ENCODE results near the gene P2RY10.

The P2RY10 gene

DNA sequence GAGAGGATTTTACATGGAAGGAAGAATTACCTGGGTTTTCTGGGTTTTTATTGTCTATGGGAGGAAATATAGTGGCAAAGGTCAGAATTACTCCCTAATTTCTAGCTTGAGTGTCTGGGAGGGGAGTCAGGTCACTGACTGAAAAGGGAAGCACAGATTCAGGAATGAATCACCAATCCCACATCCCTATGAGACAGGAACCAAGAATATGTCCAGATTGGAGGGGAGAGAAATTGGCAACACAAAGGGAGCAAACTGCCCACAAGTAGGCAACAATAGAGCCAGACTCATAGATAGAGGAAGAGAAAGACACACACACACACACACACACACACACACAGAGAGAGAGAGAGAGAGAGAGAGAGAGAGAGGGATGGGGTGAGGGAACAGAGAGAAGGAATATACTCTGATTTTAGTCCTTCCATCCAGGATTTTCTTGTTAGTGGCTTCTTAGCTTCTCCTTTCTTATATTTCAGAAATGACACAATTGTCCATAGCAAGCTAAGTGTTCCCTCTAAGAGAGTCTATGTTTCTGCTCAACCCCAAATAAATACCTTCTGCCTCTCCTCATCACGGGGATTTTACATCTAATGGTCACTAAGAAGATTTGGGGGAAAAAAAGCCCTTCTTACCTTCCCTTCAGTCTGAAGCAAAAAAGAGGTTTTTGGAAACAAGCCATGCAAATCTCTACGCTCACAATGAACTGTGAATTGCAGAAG is 12.0 kb downstream of the P2RY10 start:
- Histone ChIP-seq H2BK120ac (ENCODE audit: low read depth, low read length) (no peak overlapping the region), H2AFZ (ENCODE audit: low read depth, low read length) (no peak overlapping the region)
- no peak for DNase-seq

DNA sequence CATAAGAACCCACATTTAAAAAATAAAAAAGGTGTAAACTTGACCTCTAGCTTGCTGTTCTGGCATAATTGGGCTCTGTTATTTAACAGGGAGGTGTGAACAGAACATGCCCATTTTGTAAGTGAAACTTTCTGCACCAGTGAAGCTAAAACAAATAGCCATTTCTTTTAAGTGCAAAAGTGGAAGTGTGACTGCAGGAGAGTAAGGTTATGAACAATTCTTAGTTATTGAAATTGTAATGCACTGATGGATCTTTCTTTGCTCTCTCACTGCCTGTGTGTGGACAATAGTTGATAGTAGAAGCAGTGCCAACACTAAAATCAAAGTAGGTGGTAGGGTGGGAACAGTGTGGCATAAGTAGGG is 12.6 kb downstream of the P2RY10 start:
- Histone ChIP-seq H4K91ac (ENCODE audit: low read length) (no peak overlapping the region), H3K36me3 (ENCODE audit: control insufficient read depth in 1 of 2, insufficient read depth in 2 of 2, low read depth in 1 of 2, low read length in 2 of 2) (no peaks in the 10 kb centered on the region), H3K4me2 (ENCODE audit: low read length, poor library complexity, severe bottlenecking) (no peak overlapping the region), H2AK5ac (ENCODE audit: low read length, severe bottlenecking) (no peak overlapping the region), H2BK12ac (ENCODE audit: low read length in 2 of 2) (no peak overlapping the region), H3K14ac (ENCODE audit: low read length in 2 of 2) (no peak overlapping the region), H2BK15ac (ENCODE audit: low read depth, poor library complexity, severe bottlenecking) (no peak overlapping the region), H3K9ac (ENCODE audit: low read length) (no peak overlapping the region), H3K27ac (ENCODE audit: low read length, poor library complexity, severe bottlenecking) (no peak overlapping the region), H3K4me1 (ENCODE audit: control insufficient read depth, insufficient read depth, low read depth, low read length) (no peaks in the 10 kb centered on the region), H3K4me3 (ENCODE audit: insufficient read depth in 1 of 2, low read depth in 1 of 2, low read length in 2 of 2) (no peak overlapping the region), H2BK120ac (ENCODE audit: low read depth, low read length) (no peak overlapping the region), H3K79me1 (replicated peaks; ENCODE audit: low read length, poor library complexity, severe bottlenecking) (no peaks in the 10 kb centered on the region), H3K27me3 (ENCODE audit: control insufficient read depth in 1 of 2, insufficient read depth in 1 of 2, low read length in 2 of 2) (no peaks in the 10 kb centered on the region), H3K9me3 (ENCODE audit: control insufficient read depth, low read length) (no peaks in the 10 kb centered on the region), H3K18ac (ENCODE audit: low read depth in 1 of 2, low read length in 2 of 2) (no peak overlapping the region), H3K23ac (ENCODE audit: low read length in 2 of 2) (no peak overlapping the region), H4K8ac (ENCODE audit: low read length) (no peak overlapping the region), H2AFZ (ENCODE audit: low read depth, low read length) (no peak overlapping the region), H2BK5ac (ENCODE audit: low read depth, low read length, poor library complexity, severe bottlenecking) (no peak overlapping the region), H3K4ac (ENCODE audit: low read depth in 1 of 2, low read length in 2 of 2) (no peak overlapping the region)
- no peak for DNase-seq

More for the DNA sequence above, 12.0 kb downstream of the P2RY10 start:
- WGBS: 29% methylated on average over 1 of the region's 2 CpGs
- no peak overlapping the region for H2AK5ac ChIP-seq (ENCODE audit: low read length, severe bottlenecking)
- H4K8ac ChIP-seq (ENCODE audit: low read length): no peak overlapping the region
- no peak overlapping the region for H2BK15ac ChIP-seq (ENCODE audit: low read depth, poor library complexity, severe bottlenecking)
- H3K9me3 ChIP-seq (ENCODE audit: control insufficient read depth, low read length): no peaks in the 10 kb centered on the region
- H3K23ac ChIP-seq (ENCODE audit: low read length in 2 of 2): no peak overlapping the region
- no peak overlapping the region for H3K4me2 ChIP-seq (ENCODE audit: low read length, poor library complexity, severe bottlenecking)
- H3K79me1 ChIP-seq (replicated peaks; ENCODE audit: low read length, poor library complexity, severe bottlenecking): no peaks in the 10 kb centered on the region
- H3K18ac ChIP-seq (ENCODE audit: low read depth in 1 of 2, low read length in 2 of 2): no peak overlapping the region
- H3K27me3 ChIP-seq (ENCODE audit: control insufficient read depth in 1 of 2, insufficient read depth in 1 of 2, low read length in 2 of 2): no peaks in the 10 kb centered on the region
- H4K91ac ChIP-seq (ENCODE audit: low read length): no peak overlapping the region
- no peak overlapping the region for H3K14ac ChIP-seq (ENCODE audit: low read length in 2 of 2)
- no peak overlapping the region for H2BK5ac ChIP-seq (ENCODE audit: low read depth, low read length, poor library complexity, severe bottlenecking)
- H3K9ac ChIP-seq (ENCODE audit: low read length): no peak overlapping the region
- no peak overlapping the region for H2BK12ac ChIP-seq (ENCODE audit: low read length in 2 of 2)
- H3K36me3 ChIP-seq (ENCODE audit: control insufficient read depth in 1 of 2, insufficient read depth in 2 of 2, low read depth in 1 of 2, low read length in 2 of 2): no peaks in the 10 kb centered on the region
- no peak overlapping the region for H3K27ac ChIP-seq (ENCODE audit: low read length, poor library complexity, severe bottlenecking)
- no peak overlapping the region for H3K4ac ChIP-seq (ENCODE audit: low read depth in 1 of 2, low read length in 2 of 2)
- no peaks in the 10 kb centered on the region for H3K4me1 ChIP-seq (ENCODE audit: control insufficient read depth, insufficient read depth, low read depth, low read length)
- no peak overlapping the region for H3K4me3 ChIP-seq (ENCODE audit: insufficient read depth in 1 of 2, low read depth in 1 of 2, low read length in 2 of 2)

DNA sequence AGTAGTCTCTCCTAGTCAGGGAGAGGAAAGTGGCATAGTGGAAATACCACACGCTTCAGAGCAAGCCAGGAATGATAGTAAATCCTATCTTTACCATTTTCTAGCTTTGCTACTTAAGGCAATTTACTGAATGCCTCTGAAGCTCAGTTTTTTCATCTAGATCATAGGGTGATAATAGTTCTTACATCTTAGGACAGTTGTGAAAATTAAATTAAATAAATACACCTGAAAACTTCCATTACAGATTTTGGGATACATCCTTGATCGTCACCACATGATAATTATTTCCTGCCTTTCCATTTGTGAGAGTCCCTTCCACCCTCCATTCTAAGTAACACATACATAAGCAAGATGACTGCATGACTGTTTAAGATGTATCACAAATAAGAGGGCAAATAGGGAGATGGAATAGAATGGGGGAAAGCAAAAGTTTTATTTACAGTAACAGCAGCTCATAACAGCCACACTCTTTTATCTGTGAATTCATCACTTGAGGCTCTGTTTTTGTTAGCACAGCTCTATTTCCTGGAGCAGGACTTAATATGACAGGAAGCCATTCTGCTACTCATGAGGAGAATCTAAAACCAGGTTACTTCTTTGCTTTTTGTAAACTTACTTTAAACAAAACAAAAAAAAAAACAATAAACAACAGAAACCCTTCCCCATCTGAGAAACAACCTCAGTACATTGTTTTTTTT is 13.4 kb downstream of the P2RY10 start:
- no peak overlapping the region for H4K8ac ChIP-seq (ENCODE audit: low read length)
- H3K4ac ChIP-seq (ENCODE audit: low read depth in 1 of 2, low read length in 2 of 2): no peak overlapping the region
- no peaks in the 10 kb centered on the region for H3K79me1 ChIP-seq (replicated peaks; ENCODE audit: low read length, poor library complexity, severe bottlenecking)
- H2BK15ac ChIP-seq (ENCODE audit: low read depth, poor library complexity, severe bottlenecking): no peak overlapping the region
- no peaks in the 10 kb centered on the region for H3K36me3 ChIP-seq (ENCODE audit: control insufficient read depth in 1 of 2, insufficient read depth in 2 of 2, low read depth in 1 of 2, low read length in 2 of 2)
- no peaks in the 10 kb centered on the region for H3K4me1 ChIP-seq (ENCODE audit: control insufficient read depth, insufficient read depth, low read depth, low read length)
- H2BK5ac ChIP-seq (ENCODE audit: low read depth, low read length, poor library complexity, severe bottlenecking): no peak overlapping the region
- no CpG with 5 or more reads among the region's 2 CpGs for WGBS
- no peaks in the 10 kb centered on the region for H3K9me3 ChIP-seq (ENCODE audit: control insufficient read depth, low read length)
- no peak overlapping the region for H2BK12ac ChIP-seq (ENCODE audit: low read length in 2 of 2)
- H3K18ac ChIP-seq (ENCODE audit: low read depth in 1 of 2, low read length in 2 of 2): no peak overlapping the region
- H3K27ac ChIP-seq (ENCODE audit: low read length, poor library complexity, severe bottlenecking): no peak overlapping the region
- no peak for DNase-seq
- H2AFZ ChIP-seq (ENCODE audit: low read depth, low read length): no peak overlapping the region
- H3K23ac ChIP-seq (ENCODE audit: low read length in 2 of 2): no peak overlapping the region
- H4K91ac ChIP-seq (ENCODE audit: low read length): no peak overlapping the region
- no peak overlapping the region for H3K4me3 ChIP-seq (ENCODE audit: insufficient read depth in 1 of 2, low read depth in 1 of 2, low read length in 2 of 2)
- H3K4me2 ChIP-seq (ENCODE audit: low read length, poor library complexity, severe bottlenecking): no peak overlapping the region
- no peak overlapping the region for H3K9ac ChIP-seq (ENCODE audit: low read length)
- no peak overlapping the region for H2BK120ac ChIP-seq (ENCODE audit: low read depth, low read length)
- no peak overlapping the region for H3K14ac ChIP-seq (ENCODE audit: low read length in 2 of 2)
- H2AK5ac ChIP-seq (ENCODE audit: low read length, severe bottlenecking): no peak overlapping the region
- H3K27me3 ChIP-seq (ENCODE audit: control insufficient read depth in 1 of 2, insufficient read depth in 1 of 2, low read length in 2 of 2): no peaks in the 10 kb centered on the region

DNA sequence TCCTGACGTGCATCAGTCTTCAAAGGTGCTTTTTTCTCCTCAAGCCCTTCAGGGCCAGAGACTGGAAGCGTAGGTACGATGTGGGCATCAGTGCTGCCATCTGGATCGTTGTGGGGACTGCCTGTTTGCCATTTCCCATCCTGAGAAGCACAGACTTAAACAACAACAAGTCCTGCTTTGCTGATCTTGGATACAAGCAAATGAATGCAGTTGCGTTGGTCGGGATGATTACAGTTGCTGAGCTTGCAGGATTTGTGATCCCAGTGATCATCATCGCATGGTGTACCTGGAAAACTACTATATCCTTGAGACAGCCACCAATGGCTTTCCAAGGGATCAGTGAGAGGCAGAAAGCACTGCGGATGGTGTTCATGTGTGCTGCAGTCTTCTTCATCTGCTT is 15.7 kb downstream of the P2RY10 start:
- no peak for DNase-seq
- no peak overlapping the region for H2AFZ ChIP-seq (ENCODE audit: low read depth, low read length)
- no peak overlapping the region for H3K9ac ChIP-seq (ENCODE audit: low read length)
- no peak overlapping the region for H2BK120ac ChIP-seq (ENCODE audit: low read depth, low read length)
- no peak overlapping the region for H3K4me2 ChIP-seq (ENCODE audit: low read length, poor library complexity, severe bottlenecking)
- H2AK5ac ChIP-seq (ENCODE audit: low read length, severe bottlenecking): no peak overlapping the region
- no peak overlapping the region for H3K4ac ChIP-seq (ENCODE audit: low read depth in 1 of 2, low read length in 2 of 2)
- no peak overlapping the region for H3K23ac ChIP-seq (ENCODE audit: low read length in 2 of 2)
- no peaks in the 10 kb centered on the region for H3K4me1 ChIP-seq (ENCODE audit: control insufficient read depth, insufficient read depth, low read depth, low read length)
- H3K36me3 ChIP-seq (ENCODE audit: control insufficient read depth in 1 of 2, insufficient read depth in 2 of 2, low read depth in 1 of 2, low read length in 2 of 2): no peaks in the 10 kb centered on the region
- H3K4me3 ChIP-seq (ENCODE audit: insufficient read depth in 1 of 2, low read depth in 1 of 2, low read length in 2 of 2): no peak overlapping the region
- H2BK12ac ChIP-seq (ENCODE audit: low read length in 2 of 2): no peak overlapping the region
- no peaks in the 10 kb centered on the region for H3K79me1 ChIP-seq (replicated peaks; ENCODE audit: low read length, poor library complexity, severe bottlenecking)
- no peaks in the 10 kb centered on the region for H3K27me3 ChIP-seq (ENCODE audit: control insufficient read depth in 1 of 2, insufficient read depth in 1 of 2, low read length in 2 of 2)
- 87% methylated on average over 7 of the region's 8 CpGs for WGBS
- no peak overlapping the region for H3K18ac ChIP-seq (ENCODE audit: low read depth in 1 of 2, low read length in 2 of 2)
- no peak overlapping the region for H3K14ac ChIP-seq (ENCODE audit: low read length in 2 of 2)
- H2BK5ac ChIP-seq (ENCODE audit: low read depth, low read length, poor library complexity, severe bottlenecking): no peak overlapping the region
- H3K27ac ChIP-seq (ENCODE audit: low read length, poor library complexity, severe bottlenecking): no peak overlapping the region
- no peak overlapping the region for H2BK15ac ChIP-seq (ENCODE audit: low read depth, poor library complexity, severe bottlenecking)
- H4K8ac ChIP-seq (ENCODE audit: low read length): no peak overlapping the region
- no peak overlapping the region for H4K91ac ChIP-seq (ENCODE audit: low read length)
- no peaks in the 10 kb centered on the region for H3K9me3 ChIP-seq (ENCODE audit: control insufficient read depth, low read length)

Data from mesenchymal stem cell (in vitro differentiated cells and primary cell).